ENCODE data around the gene DENND1A. TPM values are rescaled to one million over a fixed set of nuclear protein-coding genes. Genes with fewer than 3 reads are reported as not detected.
A peak's percentile ranks its signal among the peaks of the same experiment; 100 is the strongest.

The DENND1A gene
- total RNA-seq, 1 donor from 2014 or later = 15.4 TPM

GRCh38 chr9:123645126-123645525 lies 284.8 kb downstream of the DENND1A start:
- H3K27me3 ChIP-seq = no peaks in the 10 kb centered on the region
- H3K36me3 ChIP-seq = no peaks in the 10 kb centered on the region
- no peaks in the 10 kb centered on the region for H3K9me3 ChIP-seq
- ATAC-seq (no peak), DNase-seq (no peak)
- H3K27ac ChIP-seq = no peak overlapping the region
- peaks cover 5% of the 10 kb centered on the region for H3K4me1 ChIP-seq
- no peak overlapping the region for H3K4me3 ChIP-seq
- TF ChIP-seq CTCF (IDR thresholded peaks at IDR 0.05) = no peak
- intact Hi-C loops (cut with DNase I) = no loop called here

- Histone ChIP-seq H3K4me3 (no peak overlapping the region), H3K27ac (no peak overlapping the region), H3K36me3 (no peaks in the 10 kb centered on the region), H3K9me3 (no peaks in the 10 kb centered on the region), H3K4me1 (peaks cover 5% of the 10 kb centered on the region), H3K27me3 (no peaks in the 10 kb centered on the region)
- DNase-seq (no peak), ATAC-seq (peak; percentile 83)
- no peak for TF ChIP-seq CTCF (IDR thresholded peaks at IDR 0.05)
- intact Hi-C loops (cut with DNase I) = no loop called here
Observed at GRCh38 chr9:123643518-123643917, 286.4 kb downstream of the DENND1A start.

- Histone ChIP-seq H3K27ac (no peak overlapping the region), H3K4me3 (no peak overlapping the region), H3K27me3 (no peaks in the 10 kb centered on the region), H3K9me3 (no peaks in the 10 kb centered on the region), H3K36me3 (no peaks in the 10 kb centered on the region), H3K4me1 (peaks cover 10% of the 10 kb centered on the region)
- TF ChIP-seq CTCF (IDR thresholded peaks at IDR 0.05) = no peak
- intact Hi-C loops (cut with DNase I) = no loop called here
- DNase-seq = peak; percentile 68
- peak; percentile 79 for ATAC-seq
Observed at GRCh38 chr9:123642291-123643278, 287.3 kb downstream of the DENND1A start.

GRCh38 chr9:123640792-123641222 lies 289.1 kb downstream of the DENND1A start:
- Histone ChIP-seq H3K4me1 (peaks cover 19% of the 10 kb centered on the region), H3K27ac (no peak overlapping the region), H3K9me3 (no peaks in the 10 kb centered on the region), H3K4me3 (no peak overlapping the region), H3K27me3 (no peaks in the 10 kb centered on the region), H3K36me3 (no peaks in the 10 kb centered on the region)
- intact Hi-C loops (cut with DNase I) = no loop called here
- DNase-seq (no peak), ATAC-seq (no peak)
- TF ChIP-seq CTCF (IDR thresholded peaks at IDR 0.05) = no peak

GRCh38 chr9:123639743-123640142 lies 290.2 kb downstream of the DENND1A start:
- Histone ChIP-seq H3K4me1 (peaks cover 19% of the 10 kb centered on the region), H3K36me3 (no peaks in the 10 kb centered on the region), H3K27me3 (no peaks in the 10 kb centered on the region), H3K27ac (no peak overlapping the region), H3K4me3 (no peak overlapping the region), H3K9me3 (no peaks in the 10 kb centered on the region)
- intact Hi-C loops (cut with DNase I) = no loop called here
- no peak for TF ChIP-seq CTCF (IDR thresholded peaks at IDR 0.05)
- no peak for DNase-seq
- ATAC-seq = no peak

Measured in upper lobe of right lung (tissue), 1 donor.